H1 (cell line): ENCODE data around the gene KIDINS220.

Experiments used
- CTCF ChIP-seq, 3 experiments: IDR thresholded peaks; 1 replicate in 2 of 3; 2 replicates in 1 of 3; pipeline versions ENCODE4 v1.5.1 to v1.6.1; 2011; ENCODE audit warnings: low read length in 3 of 3, mild to moderate bottlenecking in 3 of 3, inconsistent platforms in 2 of 3, low read depth in 1 of 3, moderate library complexity in 1 of 3; ENCODE audit not compliant: insufficient read depth in 1 of 3; ENCODE audit errors: control extremely low read depth in 1 of 3
- EZH2 ChIP-seq: fragments of 200-600 bp; sonication (generic); IDR thresholded peaks from 2 replicates; pipeline ENCODE4 v1.7.1; 2012; ENCODE audit warnings: low read depth, mild to moderate bottlenecking, moderate library complexity, low read length, inconsistent platforms; ENCODE audit not compliant: severe bottlenecking

GRCh38 chr2:8802741-8803140 is 34.7 kb downstream of the KIDINS220 start:
- TF ChIP-seq EZH2 (no peak), CTCF (IDR thresholded peaks at IDR 0.05; ENCODE audit: control extremely low read depth in 1 of 3, insufficient read depth in 1 of 3, low read depth in 1 of 3, low read length in 3 of 3) (no peak)
